Measurements from ENCODE around the gene KCNC1.

- no peak for TF ChIP-seq CTCF (IDR thresholded peaks at IDR 0.05; ENCODE audit: low read depth, low read length, missing input control)
- TF ChIP-seq TAF1 (conservative IDR thresholded peaks at IDR 0.05): no peak
- TF ChIP-seq EGR1 (IDR thresholded peaks at IDR 0.05; ENCODE audit: low read depth in 2 of 2): no peak
- no peak for TF ChIP-seq JUND (IDR thresholded peaks at IDR 0.05)
- TF ChIP-seq GABPA (IDR thresholded peaks at IDR 0.05 in 1 of 2, conservative IDR thresholded peaks at IDR 0.05 in 1 of 2): no peak
- TF ChIP-seq REST (IDR thresholded peaks at IDR 0.05): no peak
These were observed 64.6 kb downstream of the KCNC1 start for GRCh38 chr11:17799147-17799546.
